A549 (cell line): Measurements from ENCODE around the gene TYR. TPM values are rescaled to one million over a fixed set of nuclear protein-coding genes. Genes with fewer than 3 reads are reported as not detected.
"Not testable (repeated sequence)": the region's sequence is repeated elsewhere in the genome, so short reads cannot be mapped to it uniquely, and the experiment has no call there.

Experiments
- ATAC-seq, 2 experiments: fragments of 200-7000 bp in 1 of 2; fragments of >200 bp in 1 of 2; cut with Nextera tagmentation in 1 of 2; cut with Tn5 transposase in 1 of 2; 3 replicates each; pipeline versions ENCODE4 v1.8.0 to v1.9.1; 2018 to 2020; ENCODE audit warnings: mild to moderate bottlenecking in 1 of 2, moderate library complexity in 1 of 2
- CTCF ChIA-PET: fragments of 300-600 bp; sonication (Branson Sonifier 250); formaldehyde crosslinking; extraction: SDS; loops from one replicate; lab custom pipeline; 2021; ENCODE audit warnings: antibody characterized with exemption, inconsistent platforms; lab: Yijun Ruan, JAX
- POLR2A ChIA-PET: fragments of 350-600 bp; formaldehyde crosslinking; extraction: SDS; loops from one replicate; lab custom pipeline; 2021; ENCODE audit warnings: antibody characterized with exemption, inconsistent platforms; lab: Yijun Ruan, JAX
- DNase-seq, 2 experiments: peaks; one replicate each; pipeline versions ENCODE4 v3.0.0 to v3.0.0-alpha.2; 2011 to 2016; ENCODE audit warnings: low read depth in 1 of 2, low spot score in 1 of 2
- FAIRE-seq: peaks from 2 replicates; lab custom pipeline; 2011; peaks lifted over from hg19 to GRCh38; lab: Jason Lieb, UNC
- H3K27ac ChIP-seq, 2 experiments: fragments of >200 bp; sonication (Bioruptor Twin); formaldehyde crosslinking; 3 replicates each; pipeline ENCODE4 v1.5.1; 2016 to 2017
- H3K4me1 ChIP-seq: fragments of >200 bp; sonication (Bioruptor Twin); formaldehyde crosslinking; 3 replicates; pipeline ENCODE4 v1.6.1; 2016
- H3K4me2 ChIP-seq: fragments of >200 bp; sonication (Bioruptor Twin); formaldehyde crosslinking; 3 replicates; pipeline ENCODE4 v1.6.1; 2016
- H3K4me3 ChIP-seq: fragments of >200 bp; sonication (Bioruptor Twin); formaldehyde crosslinking; 3 replicates; pipeline ENCODE4 v1.5.1; 2016
- H3K9me3 ChIP-seq: fragments of >200 bp; sonication (Bioruptor Twin); formaldehyde crosslinking; 3 replicates; pipeline ENCODE4 v1.6.1; 2016
- BHLHE40 ChIP-seq: IDR thresholded peaks from 2 replicates; pipeline ENCODE4 v1.6.1; 2012; ENCODE audit warnings: low read depth, low read length, inconsistent platforms
- CEBPB ChIP-seq, 2 experiments: fragments of >200 bp in 1 of 2; sonication (Bioruptor Twin) in 1 of 2; formaldehyde crosslinking in 1 of 2; IDR thresholded peaks; 2 replicates each; pipeline ENCODE4 v1.6.1; 2012 to 2016
- CHD4 ChIP-seq: fragments of 200-600 bp; sonication (generic); IDR thresholded peaks from 2 replicates; pipeline ENCODE4 v1.6.1; 2016; ENCODE audit warnings: antibody characterized with exemption, mild to moderate bottlenecking, borderline replicate concordance
- EHF ChIP-seq: fragments of 250-450 bp; sonication (Bioruptor Pico); IDR thresholded peaks from 2 replicates; pipeline ENCODE4 v1.5.0; 2020; ENCODE audit warnings: mild to moderate bottlenecking
- EHMT2 ChIP-seq: fragments of 200-600 bp; sonication (generic); IDR thresholded peaks from 2 replicates; pipeline ENCODE4 v1.6.1; 2016; ENCODE audit warnings: antibody characterized with exemption, low read depth, mild to moderate bottlenecking, moderate library complexity
- EP300 ChIP-seq, 2 experiments: fragments of >200 bp; sonication (Bioruptor Twin); formaldehyde crosslinking; IDR thresholded peaks; 2 replicates in 1 of 2; 3 replicates in 1 of 2; pipeline ENCODE4 v1.6.1; 2016 to 2017
- FOSB ChIP-seq: fragments of 250-450 bp; sonication (Bioruptor Pico); IDR thresholded peaks from 2 replicates; pipeline ENCODE4 v1.5.0; 2020; ENCODE audit warnings: mild to moderate bottlenecking, moderate library complexity
- JUN ChIP-seq, 2 experiments: fragments of >200 bp; sonication (Bioruptor Twin); formaldehyde crosslinking; IDR thresholded peaks; 2 replicates in 1 of 2; 3 replicates in 1 of 2; pipeline ENCODE4 v1.6.1; 2016 to 2017
- JUNB ChIP-seq: fragments of >200 bp; sonication (Bioruptor Twin); formaldehyde crosslinking; IDR thresholded peaks from 2 replicates; pipeline ENCODE4 v1.6.1; 2016
- KDM5A ChIP-seq: fragments of 200-600 bp; sonication (generic); IDR thresholded peaks from 2 replicates; pipeline ENCODE4 v1.6.1; 2016; ENCODE audit warnings: antibody characterized with exemption, mild to moderate bottlenecking
- MAFK ChIP-seq: fragments of 450-650 bp; IDR thresholded peaks from 2 replicates; pipeline ENCODE4 v1.6.1; 2014; ENCODE audit not compliant: partially characterized antibody
- MAZ ChIP-seq: fragments of 150-350 bp; IDR thresholded peaks from 2 replicates; pipeline ENCODE4 v1.6.1; 2014; ENCODE audit warnings: antibody characterized with exemption, low read depth, low read length, borderline replicate concordance
- NFE2L2 ChIP-seq: fragments of 150-350 bp; conservative IDR thresholded peaks from 2 replicates; pipeline ENCODE4 v1.6.1; 2014; ENCODE audit warnings: low read length
- PHF8 ChIP-seq: fragments of 200-600 bp; sonication (generic); IDR thresholded peaks from 2 replicates; pipeline ENCODE4 v1.6.1; 2016; ENCODE audit warnings: low read depth, mild to moderate bottlenecking, antibody characterized with exemption, moderate library complexity, borderline replicate concordance
- POLR2AphosphoS2 ChIP-seq: conservative IDR thresholded peaks from 2 replicates; pipeline ENCODE4 v1.6.1; 2012; ENCODE audit warnings: low read length, improper control_type of control experiment, inconsistent platforms
- RARB ChIP-seq: fragments of 250-450 bp; sonication (Bioruptor Pico); IDR thresholded peaks from 2 replicates; pipeline ENCODE4 v1.8.0; 2021; ENCODE audit warnings: mild to moderate bottlenecking, moderate library complexity
- RFX5 ChIP-seq: fragments of 450-650 bp; IDR thresholded peaks from 2 replicates; pipeline ENCODE4 v1.7.1; 2014; ENCODE audit warnings: antibody characterized with exemption, mild to moderate bottlenecking, moderate library complexity
- RNF2 ChIP-seq: fragments of 200-600 bp; sonication (generic); IDR thresholded peaks from 2 replicates; pipeline ENCODE4 v1.6.1; 2016; ENCODE audit warnings: low read depth, mild to moderate bottlenecking, antibody characterized with exemption, moderate library complexity, borderline replicate concordance
- ZC3H11A ChIP-seq: fragments of 450-650 bp; IDR thresholded peaks from 2 replicates; pipeline ENCODE4 v1.6.1; 2014; ENCODE audit warnings: antibody characterized with exemption, mild to moderate bottlenecking
- ZFP36 ChIP-seq: fragments of 450-650 bp; IDR thresholded peaks from 2 replicates; pipeline ENCODE4 v1.6.1; 2014; ENCODE audit warnings: borderline replicate concordance; ENCODE audit not compliant: partially characterized antibody
- ZSCAN20 ChIP-seq: fragments of 250-450 bp; sonication (Bioruptor Pico); IDR thresholded peaks from 2 replicates; pipeline ENCODE4 v1.8.0; 2022; ENCODE audit warnings: mild to moderate bottlenecking, moderate library complexity
- WGBS: methylation state at CpG from one replicate; pipeline ENCODE4 v1.1.6; 2017; ENCODE audit errors: missing lambda C conversion rate; 5-methylcytosine and 5-hydroxymethylcytosine counted together
- polyA plus RNA-seq, 4 experiments: library from polyadenylated mRNA; depleted of rRNA in 3 of 4; stranded (reverse); fragments of >200 nt; fragmentation: RNase III in 1 of 4; extraction: RNeasy Plus Mini Kit Qiagen cat#74134 plus additional on column Dnase treatment in 1 of 4; gene quantifications; 2 replicates in 3 of 4; 3 replicates in 1 of 4; pipeline ENCODE4 v1.2.3, GENCODE V29; 2011 to 2017
- TF ChIP-seq, protein P1 (sequence below): fragments of >200 bp; sonication (Bioruptor Twin); formaldehyde crosslinking; IDR thresholded peaks from 3 replicates; pipeline ENCODE4 v1.6.1; 2016
- TF ChIP-seq, protein P2 (sequence below): fragments of 150-350 bp; IDR thresholded peaks from 2 replicates; pipeline ENCODE4 v1.6.1; 2014; ENCODE audit warnings: low read depth, mild to moderate bottlenecking, low read length
- TF ChIP-seq, protein P3 (sequence below): IDR thresholded peaks from 2 replicates; pipeline ENCODE4 v1.6.1; 2012; ENCODE audit warnings: low read depth, borderline replicate concordance
- TF ChIP-seq, protein P4 (sequence below): fragments of 250-450 bp; sonication (Bioruptor Pico); IDR thresholded peaks from 2 replicates; pipeline ENCODE4 v1.5.0; 2021; ENCODE audit warnings: mild to moderate bottlenecking, moderate library complexity, borderline replicate concordance

Gene TYR
- polyA plus RNA-seq, 2 of the 4 experiments (the other 2 are of a cell fraction) = not detected

DNA sequence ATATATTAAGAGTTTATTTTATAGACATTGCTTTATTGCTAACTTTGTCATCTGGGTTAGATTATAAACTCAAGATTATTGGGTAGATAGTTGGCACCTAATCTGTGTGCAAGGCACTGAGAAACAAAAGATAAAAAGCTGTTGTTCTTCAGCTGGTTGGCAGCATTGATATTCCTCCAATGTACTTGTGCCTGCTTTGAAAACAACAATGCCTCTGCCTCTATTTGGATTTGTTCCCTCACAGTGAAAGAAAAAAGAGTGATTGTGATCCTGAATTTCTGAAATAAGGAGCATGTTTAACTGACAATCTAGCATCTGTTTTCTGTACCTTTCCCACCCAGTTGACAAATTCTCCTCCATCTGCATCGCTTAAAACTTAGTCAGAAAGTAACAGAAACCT lies 98.3 kb downstream of the TYR start:
- TF ChIP-seq PHF8 = no peak
- no peak for TF ChIP-seq RFX5
- TF ChIP-seq JUNB = no peak
- no peak for TF ChIP-seq JUN (IDR thresholded peaks at IDR 0.05)
- TF ChIP-seq ZC3H11A = no peak
- no peak for TF ChIP-seq MAFK
- no peak for TF ChIP-seq MAZ
- no peak for TF ChIP-seq POLR2AphosphoS2
- TF ChIP-seq BHLHE40 = no peak
- TF ChIP-seq, protein P1, sequence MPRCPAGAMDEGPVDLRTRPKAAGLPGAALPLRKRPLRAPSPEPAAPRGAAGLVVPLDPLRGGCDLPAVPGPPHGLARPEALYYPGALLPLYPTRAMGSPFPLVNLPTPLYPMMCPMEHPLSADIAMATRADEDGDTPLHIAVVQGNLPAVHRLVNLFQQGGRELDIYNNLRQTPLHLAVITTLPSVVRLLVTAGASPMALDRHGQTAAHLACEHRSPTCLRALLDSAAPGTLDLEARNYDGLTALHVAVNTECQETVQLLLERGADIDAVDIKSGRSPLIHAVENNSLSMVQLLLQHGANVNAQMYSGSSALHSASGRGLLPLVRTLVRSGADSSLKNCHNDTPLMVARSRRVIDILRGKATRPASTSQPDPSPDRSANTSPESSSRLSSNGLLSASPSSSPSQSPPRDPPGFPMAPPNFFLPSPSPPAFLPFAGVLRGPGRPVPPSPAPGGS = no peak
- TF ChIP-seq CEBPB (IDR thresholded peaks at IDR 0.05) = no peak
- TF ChIP-seq RNF2 = no peak
- no peak for TF ChIP-seq ZFP36
- TF ChIP-seq, protein P2, sequence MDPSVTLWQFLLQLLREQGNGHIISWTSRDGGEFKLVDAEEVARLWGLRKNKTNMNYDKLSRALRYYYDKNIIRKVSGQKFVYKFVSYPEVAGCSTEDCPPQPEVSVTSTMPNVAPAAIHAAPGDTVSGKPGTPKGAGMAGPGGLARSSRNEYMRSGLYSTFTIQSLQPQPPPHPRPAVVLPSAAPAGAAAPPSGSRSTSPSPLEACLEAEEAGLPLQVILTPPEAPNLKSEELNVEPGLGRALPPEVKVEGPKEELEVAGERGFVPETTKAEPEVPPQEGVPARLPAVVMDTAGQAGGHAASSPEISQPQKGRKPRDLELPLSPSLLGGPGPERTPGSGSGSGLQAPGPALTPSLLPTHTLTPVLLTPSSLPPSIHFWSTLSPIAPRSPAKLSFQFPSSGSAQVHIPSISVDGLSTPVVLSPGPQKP = no peak
- no peak for TF ChIP-seq EP300 (IDR thresholded peaks at IDR 0.05)
- no peak for FAIRE-seq
- H3K27ac ChIP-seq = no peak overlapping the region
- POLR2A ChIA-PET = no interaction called here
- no peaks in the 10 kb centered on the region for H3K4me1 ChIP-seq
- no peak for DNase-seq
- WGBS = 0% methylated on average over 1 of the region's 1 CpG
- no peak for ATAC-seq
- no peak overlapping the region for H3K4me3 ChIP-seq
- H3K4me2 ChIP-seq = no peak overlapping the region
- CTCF ChIA-PET = no interaction called here
- H3K9me3 ChIP-seq = no peaks in the 10 kb centered on the region

DNA sequence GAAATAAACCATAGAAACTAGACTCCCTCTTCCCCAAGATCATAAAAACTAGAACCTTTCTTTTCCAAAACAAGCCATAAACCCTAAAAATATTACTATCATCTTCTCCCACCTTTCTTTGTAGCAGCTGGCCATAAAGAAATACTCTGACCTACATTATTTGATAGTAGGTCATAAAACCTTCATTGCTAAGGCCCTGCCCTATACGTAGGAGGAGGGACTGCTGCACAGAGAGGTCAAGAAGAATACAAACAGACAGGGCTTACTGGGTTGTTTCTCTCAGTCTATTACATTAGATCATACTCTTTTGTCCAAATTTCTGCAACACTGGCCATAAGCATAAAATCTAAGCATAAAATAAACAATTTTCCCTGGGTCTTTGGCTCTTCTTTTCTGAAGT lies 101.5 kb downstream of the TYR start:
- WGBS = 0% methylated on average over 1 of the region's 1 CpG
- FAIRE-seq (no peak), ATAC-seq (no peak), DNase-seq (no peak)
- Histone ChIP-seq H3K27ac (no peak overlapping the region), H3K4me1 (no peaks in the 10 kb centered on the region), H3K4me2 (no peak overlapping the region), H3K4me3 (no peak overlapping the region), H3K9me3 (no peaks in the 10 kb centered on the region)
- ChIA-PET CTCF (no interaction called here), POLR2A (no interaction called here)
- TF ChIP-seq NFE2L2 (no peak), ZSCAN20 (CRISPR knock-in tag) (no peak), EHF (CRISPR knock-in tag) (no peak), KDM5A (no peak), CHD4 (no peak), EHMT2 (no peak), CEBPB (IDR thresholded peaks at IDR 0.05) (no peak), RARB (CRISPR knock-in tag) (no peak), JUN (IDR thresholded peaks at IDR 0.05) (no peak), FOSB (no peak), ZC3H11A (no peak)
- TF ChIP-seq, protein P3, sequence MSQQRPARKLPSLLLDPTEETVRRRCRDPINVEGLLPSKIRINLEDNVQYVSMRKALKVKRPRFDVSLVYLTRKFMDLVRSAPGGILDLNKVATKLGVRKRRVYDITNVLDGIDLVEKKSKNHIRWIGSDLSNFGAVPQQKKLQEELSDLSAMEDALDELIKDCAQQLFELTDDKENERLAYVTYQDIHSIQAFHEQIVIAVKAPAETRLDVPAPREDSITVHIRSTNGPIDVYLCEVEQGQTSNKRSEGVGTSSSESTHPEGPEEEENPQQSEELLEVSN = no peak
- TF ChIP-seq, protein P1 = no peak
- TF ChIP-seq, protein P4, sequence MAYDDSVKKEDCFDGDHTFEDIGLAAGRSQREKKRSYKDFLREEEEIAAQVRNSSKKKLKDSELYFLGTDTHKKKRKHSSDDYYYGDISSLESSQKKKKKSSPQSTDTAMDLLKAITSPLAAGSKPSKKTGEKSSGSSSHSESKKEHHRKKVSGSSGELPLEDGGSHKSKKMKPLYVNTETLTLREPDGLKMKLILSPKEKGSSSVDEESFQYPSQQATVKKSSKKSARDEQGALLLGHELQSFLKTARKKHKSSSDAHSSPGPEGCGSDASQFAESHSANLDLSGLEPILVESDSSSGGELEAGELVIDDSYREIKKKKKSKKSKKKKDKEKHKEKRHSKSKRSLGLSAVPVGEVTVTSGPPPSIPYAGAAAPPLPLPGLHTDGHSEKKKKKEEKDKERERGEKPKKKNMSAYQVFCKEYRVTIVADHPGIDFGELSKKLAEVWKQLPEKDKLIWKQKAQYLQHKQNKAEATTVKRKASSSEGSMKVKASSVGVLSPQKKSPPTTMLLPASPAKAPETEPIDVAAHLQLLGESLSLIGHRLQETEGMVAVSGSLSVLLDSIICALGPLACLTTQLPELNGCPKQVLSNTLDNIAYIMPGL (CRISPR knock-in tag) = no peak

DNA sequence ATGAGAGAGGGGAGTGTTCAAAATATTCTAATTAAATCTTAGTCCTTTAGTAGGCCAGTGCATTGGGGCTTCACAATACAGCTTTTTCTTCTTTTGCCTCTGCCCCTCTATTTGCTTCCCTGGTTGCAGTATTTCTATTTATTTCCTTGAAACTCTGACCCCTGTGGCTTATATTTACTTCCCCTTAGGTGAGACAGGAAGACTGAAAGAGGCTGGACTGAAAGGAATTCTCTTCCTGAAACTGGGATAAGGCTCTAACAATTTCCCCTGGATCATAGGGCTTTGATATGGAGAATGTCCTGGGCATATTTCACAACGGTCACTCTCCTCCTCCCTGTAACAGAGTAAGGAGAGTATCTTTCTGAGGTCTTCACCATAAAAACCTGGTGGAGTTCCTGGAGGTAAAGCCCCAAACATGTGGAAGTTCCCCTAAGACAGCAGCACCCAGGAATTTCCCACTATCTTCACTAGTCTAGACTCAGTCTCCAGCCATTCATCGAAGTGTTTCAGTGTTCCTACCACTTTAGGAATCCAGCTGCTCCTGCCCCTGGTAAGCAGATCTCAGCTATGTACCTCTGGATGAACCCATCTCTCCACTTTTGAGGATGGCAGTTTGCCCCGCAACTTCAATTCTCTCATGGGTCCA lies 103.5 kb downstream of the TYR start:
- CTCF ChIA-PET, FAIRE-seq: not testable (repeated sequence)

DNA sequence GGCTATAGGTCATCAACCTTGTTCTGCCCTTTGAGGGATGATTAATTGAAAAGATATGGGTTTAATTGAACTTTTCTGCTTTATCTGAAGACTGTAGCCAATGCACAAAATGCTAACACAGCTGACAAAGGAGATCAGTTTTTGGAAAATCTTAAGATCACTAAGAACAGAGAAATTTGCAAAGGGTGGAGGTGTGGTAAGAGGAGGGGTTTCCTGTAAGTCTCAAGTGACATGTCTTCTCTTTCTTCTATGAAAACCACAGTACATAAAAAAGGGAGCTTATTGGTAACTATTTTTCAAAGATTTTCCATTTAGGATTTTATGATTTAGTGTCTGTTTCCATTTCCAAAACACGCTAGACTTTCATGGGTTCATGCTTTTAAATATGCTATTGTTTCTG lies 108.9 kb downstream of the TYR start:
- ATAC-seq = not testable (repeated sequence)
- 3% methylated on average over 1 of the region's 1 CpG for WGBS

More for the DNA sequence above, 103.5 kb downstream of the TYR start:
- H3K27ac ChIP-seq, H3K4me2 ChIP-seq, H3K4me1 ChIP-seq, H3K9me3 ChIP-seq, DNase-seq, ATAC-seq, H3K4me3 ChIP-seq, POLR2A ChIA-PET: not testable (repeated sequence)
- 15% methylated on average over 3 of the region's 3 CpGs for WGBS

More for the DNA sequence above, 108.9 kb downstream of the TYR start:
- H3K4me1 ChIP-seq, H3K4me3 ChIP-seq, H3K4me2 ChIP-seq, POLR2A ChIA-PET, DNase-seq, H3K27ac ChIP-seq, H3K9me3 ChIP-seq, FAIRE-seq, CTCF ChIA-PET: not testable (repeated sequence)
